ENCODE measurements around the gene COL4A1.

The COL4A1 gene

GRCh38 chr13:110256126-110256905, 50.6 kb downstream of the COL4A1 start:
- Histone ChIP-seq H3K4me3 (ENCODE audit: low read length in 2 of 2) (peak overlapping the region in 1 of 2 donors; percentile 8), H3K9ac (ENCODE audit: low read length in 2 of 2) (peak overlapping the region in 1 of 2 donors; percentile 31), H3K27ac (ENCODE audit: low read length) (peak overlapping the region; percentile 73), H3K27me3 (ENCODE audit: control insufficient read depth in 1 of 2, insufficient read depth in 2 of 2, low read length in 2 of 2) (no peaks in the 10 kb centered on the region), H3K4me1 (ENCODE audit: control insufficient read depth, insufficient read depth, low read length) (peaks cover 34% of the 10 kb centered on the region), H3K9me3 (ENCODE audit: control insufficient read depth in 2 of 2, low read length in 2 of 2) (no peaks in the 10 kb centered on the region), H3K36me3 (ENCODE audit: control insufficient read depth in 2 of 2, insufficient read depth in 2 of 2, low read length in 2 of 2) (no peaks in the 10 kb centered on the region)

- Histone ChIP-seq H3K27me3 (ENCODE audit: control insufficient read depth in 1 of 2, insufficient read depth in 2 of 2, low read length in 2 of 2) (no peaks in the 10 kb centered on the region), H3K9me3 (ENCODE audit: control insufficient read depth in 2 of 2, low read length in 2 of 2) (no peaks in the 10 kb centered on the region), H3K4me3 (ENCODE audit: low read length in 2 of 2) (no peak overlapping the region), H3K4me1 (ENCODE audit: control insufficient read depth, insufficient read depth, low read length) (peaks cover 42% of the 10 kb centered on the region), H3K27ac (ENCODE audit: low read length) (peak overlapping the region; percentile 85), H3K36me3 (ENCODE audit: control insufficient read depth in 2 of 2, insufficient read depth in 2 of 2, low read length in 2 of 2) (no peaks in the 10 kb centered on the region), H3K9ac (ENCODE audit: low read length in 2 of 2) (peak overlapping the region in 1 of 2 donors; percentile 10)
Observed at GRCh38 chr13:110254751-110255553, 52.0 kb downstream of the COL4A1 start.

GRCh38 chr13:110254151-110254679, 52.7 kb downstream of the COL4A1 start:
- Histone ChIP-seq H3K9ac (ENCODE audit: low read length in 2 of 2) (peak overlapping the region in 1 of 2 donors; percentile 10), H3K4me3 (ENCODE audit: low read length in 2 of 2) (no peak overlapping the region)

GRCh38 chr13:110251193-110251819, 55.7 kb downstream of the COL4A1 start:
- no peaks in the 10 kb centered on the region for H3K27me3 ChIP-seq (ENCODE audit: control insufficient read depth in 1 of 2, insufficient read depth in 2 of 2, low read length in 2 of 2)
- peaks cover 57% of the 10 kb centered on the region for H3K4me1 ChIP-seq (ENCODE audit: control insufficient read depth, insufficient read depth, low read length)
- H3K36me3 ChIP-seq (ENCODE audit: control insufficient read depth in 2 of 2, insufficient read depth in 2 of 2, low read length in 2 of 2) = peaks cover 0 to 6% of the 10 kb centered on the region in 2 donors
- peak overlapping the region; percentile 79 for H3K27ac ChIP-seq (ENCODE audit: low read length)
- peak overlapping the region in 1 of 2 donors; percentile 17 for H3K9ac ChIP-seq (ENCODE audit: low read length in 2 of 2)
- H3K4me3 ChIP-seq (ENCODE audit: low read length in 2 of 2) = peak overlapping the region in 1 of 2 donors; percentile 15
- H3K9me3 ChIP-seq (ENCODE audit: control insufficient read depth in 2 of 2, low read length in 2 of 2) = no peaks in the 10 kb centered on the region

More at GRCh38 chr13:110254151-110254679, 52.7 kb downstream of the COL4A1 start:
- Histone ChIP-seq H3K36me3 (ENCODE audit: control insufficient read depth in 2 of 2, insufficient read depth in 2 of 2, low read length in 2 of 2) (peaks cover 0 to 2% of the 10 kb centered on the region in 2 donors), H3K4me1 (ENCODE audit: control insufficient read depth, insufficient read depth, low read length) (peaks cover 42% of the 10 kb centered on the region), H3K27ac (ENCODE audit: low read length) (peak overlapping the region; percentile 85), H3K27me3 (ENCODE audit: control insufficient read depth in 1 of 2, insufficient read depth in 2 of 2, low read length in 2 of 2) (no peaks in the 10 kb centered on the region), H3K9me3 (ENCODE audit: control insufficient read depth in 2 of 2, low read length in 2 of 2) (no peaks in the 10 kb centered on the region)

- H3K4me1 ChIP-seq (ENCODE audit: control insufficient read depth, insufficient read depth, low read length) = peaks cover 60% of the 10 kb centered on the region
- no peak overlapping the region for H3K4me3 ChIP-seq (ENCODE audit: low read length in 2 of 2)
- no peak overlapping the region for H3K9ac ChIP-seq (ENCODE audit: low read length in 2 of 2)
Observed at GRCh38 chr13:110250258-110250891, 56.6 kb downstream of the COL4A1 start.

GRCh38 chr13:110249326-110249725, 57.6 kb downstream of the COL4A1 start:
- Histone ChIP-seq H3K27ac (ENCODE audit: low read length) (peak overlapping the region; percentile 76), H3K27me3 (ENCODE audit: control insufficient read depth in 1 of 2, insufficient read depth in 2 of 2, low read length in 2 of 2) (no peaks in the 10 kb centered on the region), H3K4me3 (ENCODE audit: low read length in 2 of 2) (no peak overlapping the region), H3K36me3 (ENCODE audit: control insufficient read depth in 2 of 2, insufficient read depth in 2 of 2, low read length in 2 of 2) (peaks cover 0 to 6% of the 10 kb centered on the region in 2 donors), H3K4me1 (ENCODE audit: control insufficient read depth, insufficient read depth, low read length) (peaks cover 68% of the 10 kb centered on the region), H3K9ac (ENCODE audit: low read length in 2 of 2) (no peak overlapping the region), H3K9me3 (ENCODE audit: control insufficient read depth in 2 of 2, low read length in 2 of 2) (no peaks in the 10 kb centered on the region)

More at GRCh38 chr13:110250258-110250891, 56.6 kb downstream of the COL4A1 start:
- Histone ChIP-seq H3K27me3 (ENCODE audit: control insufficient read depth in 1 of 2, insufficient read depth in 2 of 2, low read length in 2 of 2) (no peaks in the 10 kb centered on the region), H3K9me3 (ENCODE audit: control insufficient read depth in 2 of 2, low read length in 2 of 2) (no peaks in the 10 kb centered on the region), H3K27ac (ENCODE audit: low read length) (peak overlapping the region; percentile 79), H3K36me3 (ENCODE audit: control insufficient read depth in 2 of 2, insufficient read depth in 2 of 2, low read length in 2 of 2) (peaks cover 0 to 6% of the 10 kb centered on the region in 2 donors)

GRCh38 chr13:110248449-110249143, 58.4 kb downstream of the COL4A1 start:
- Histone ChIP-seq H3K27me3 (ENCODE audit: control insufficient read depth in 1 of 2, insufficient read depth in 2 of 2, low read length in 2 of 2) (no peaks in the 10 kb centered on the region), H3K4me1 (ENCODE audit: control insufficient read depth, insufficient read depth, low read length) (peaks cover 64% of the 10 kb centered on the region), H3K36me3 (ENCODE audit: control insufficient read depth in 2 of 2, insufficient read depth in 2 of 2, low read length in 2 of 2) (peaks cover 0 to 6% of the 10 kb centered on the region in 2 donors), H3K9me3 (ENCODE audit: control insufficient read depth in 2 of 2, low read length in 2 of 2) (no peaks in the 10 kb centered on the region), H3K9ac (ENCODE audit: low read length in 2 of 2) (peak overlapping the region; percentile 3 to 29), H3K27ac (ENCODE audit: low read length) (peak overlapping the region; percentile 76), H3K4me3 (ENCODE audit: low read length in 2 of 2) (peak overlapping the region in 1 of 2 donors; percentile 29)

GRCh38 chr13:110246530-110246929, 60.4 kb downstream of the COL4A1 start:
- no peak overlapping the region for H3K4me3 ChIP-seq (ENCODE audit: low read length in 2 of 2)
- no peak overlapping the region for H3K9ac ChIP-seq (ENCODE audit: low read length in 2 of 2)
- peaks cover 66% of the 10 kb centered on the region for H3K4me1 ChIP-seq (ENCODE audit: control insufficient read depth, insufficient read depth, low read length)
- peaks cover 3 to 9% of the 10 kb centered on the region in 2 donors for H3K36me3 ChIP-seq (ENCODE audit: control insufficient read depth in 2 of 2, insufficient read depth in 2 of 2, low read length in 2 of 2)
- H3K27ac ChIP-seq (ENCODE audit: low read length) = peak overlapping the region; percentile 67
- no peaks in the 10 kb centered on the region for H3K27me3 ChIP-seq (ENCODE audit: control insufficient read depth in 1 of 2, insufficient read depth in 2 of 2, low read length in 2 of 2)
- no peaks in the 10 kb centered on the region for H3K9me3 ChIP-seq (ENCODE audit: control insufficient read depth in 2 of 2, low read length in 2 of 2)

GRCh38 chr13:110245416-110245899, 61.5 kb downstream of the COL4A1 start:
- Histone ChIP-seq H3K4me3 (ENCODE audit: low read length in 2 of 2) (no peak overlapping the region), H3K4me1 (ENCODE audit: control insufficient read depth, insufficient read depth, low read length) (peaks cover 58% of the 10 kb centered on the region), H3K27me3 (ENCODE audit: control insufficient read depth in 1 of 2, insufficient read depth in 2 of 2, low read length in 2 of 2) (no peaks in the 10 kb centered on the region), H3K9me3 (ENCODE audit: control insufficient read depth in 2 of 2, low read length in 2 of 2) (no peaks in the 10 kb centered on the region), H3K9ac (ENCODE audit: low read length in 2 of 2) (no peak overlapping the region), H3K27ac (ENCODE audit: low read length) (peak overlapping the region; percentile 71), H3K36me3 (ENCODE audit: control insufficient read depth in 2 of 2, insufficient read depth in 2 of 2, low read length in 2 of 2) (peaks cover 4 to 11% of the 10 kb centered on the region in 2 donors)
